ENCODE measurements around the gene SNX1. TPM values are rescaled to one million over a fixed set of nuclear protein-coding genes. Genes with fewer than 3 reads are reported as not detected.

The SNX1 gene
- total and polyA plus RNA-seq, 2 donors (not counting 1 experiment from before 2014, with no cell fraction given): 87.9 to 152 TPM

- no peak for DNase-seq
- Histone ChIP-seq H3K4me3 (ENCODE audit: control extremely low read depth in 1 of 5, extremely low read depth in 1 of 5, insufficient read depth in 1 of 5, low read depth in 2 of 5, low read length in 4 of 5) (no peak overlapping the region), H3K27me3 (replicated peaks in 1 of 4; ENCODE audit: control extremely low read depth in 1 of 4, control insufficient read depth in 3 of 4, insufficient read depth in 4 of 4, low read length in 3 of 4) (no peaks in the 10 kb centered on the region), H3K9me3 (ENCODE audit: control extremely low read depth in 1 of 3, control insufficient read depth in 2 of 3, insufficient read depth in 1 of 3, low read length in 2 of 3) (peaks cover 0 to 1% (median 0%) of the 10 kb centered on the region in 3 donors), H2AFZ (ENCODE audit: insufficient read depth, low read depth, low read length, poor library complexity, severe bottlenecking) (no peak overlapping the region), H3K79me2 (ENCODE audit: control insufficient read depth, insufficient read depth, low read length) (peaks cover 99% of the 10 kb centered on the region), H3K4me2 (replicated peaks; ENCODE audit: low read depth, low read length, poor library complexity, severe bottlenecking) (no peak overlapping the region), H3K36me3 (replicated peaks in 1 of 2; ENCODE audit: control extremely low read depth in 1 of 2, control insufficient read depth in 1 of 2, extremely low read depth in 1 of 2, insufficient read depth in 2 of 2, low read length in 1 of 2) (peaks cover 0 to 1% of the 10 kb centered on the region in 2 experiments), H3K4me1 (ENCODE audit: control insufficient read depth in 2 of 2, insufficient read depth in 2 of 2, low read length in 2 of 2) (peaks cover 51 to 65% of the 10 kb centered on the region in 2 donors), H4K20me1 (ENCODE audit: control insufficient read depth, insufficient read depth, low read length, poor library complexity, severe bottlenecking) (peaks cover 65% of the 10 kb centered on the region), H3K27ac (ENCODE audit: low read length in 2 of 2) (peak overlapping the region in 1 of 2 donors; percentile 10), H3K9ac (ENCODE audit: low read length) (no peak overlapping the region)
- WGBS (ENCODE audit: insufficient coverage): no CpG with 5 or more reads among the region's 2 CpGs
- ChIA-PET CTCF (interaction anchor here (1.6 kb wide), 1 partner anchor 54 kb away, joined by 5 read pairs; no protein-coding TSS in a partner anchor), POLR2A (interaction anchor here (0.9 kb wide), 1 partner anchor 10 kb away, joined by 5 read pairs; no protein-coding TSS in a partner anchor)
- no peak overlapping the region for H3K4me3 Mint-ChIP-seq
- H3K4me1 Mint-ChIP-seq: peaks cover 72% of the 10 kb centered on the region
- no peaks in the 10 kb centered on the region for H3K9me3 Mint-ChIP-seq (ENCODE audit: insufficient read depth)
- no peak for TF ChIP-seq EZH2 (IDR thresholded peaks at IDR 0.05; ENCODE audit: borderline replicate concordance, insufficient read depth, low read depth, low read length, poor library complexity, severe bottlenecking)
- TF ChIP-seq CTCF (IDR thresholded peaks at IDR 0.05): no peak
- intact Hi-C loops (cut with micrococcal nuclease): loop anchor here (10.0 kb wide), 1 partner anchor 825 kb away; the partner anchor contains the start of gene APH1B
- peak overlapping the region; percentile 20 for H3K27ac Mint-ChIP-seq
- H3K27me3 Mint-ChIP-seq: no peaks in the 10 kb centered on the region
- ATAC-seq (ENCODE audit: low read depth): no peak
These were observed 3.6 kb downstream of the SNX1 start for GRCh38 chr15:64099379-64099778.

- Mint-ChIP-seq H3K27ac (peak overlapping the region; percentile 75), H3K4me3 (peak overlapping the region; percentile 19), H3K27me3 (no peaks in the 10 kb centered on the region), H3K9me3 (ENCODE audit: insufficient read depth) (no peaks in the 10 kb centered on the region), H3K4me1 (peaks cover 65% of the 10 kb centered on the region)
- CTCF ChIA-PET: no interaction called here
- TF ChIP-seq EZH2 (IDR thresholded peaks at IDR 0.05; ENCODE audit: borderline replicate concordance, insufficient read depth, low read depth, low read length, poor library complexity, severe bottlenecking) (no peak), CTCF (IDR thresholded peaks at IDR 0.05) (no peak)
- H3K79me2 ChIP-seq (ENCODE audit: control insufficient read depth, insufficient read depth, low read length): peaks cover 100% of the 10 kb centered on the region
- peaks cover 0 to 1% of the 10 kb centered on the region in 2 experiments for H3K36me3 ChIP-seq (replicated peaks in 1 of 2; ENCODE audit: control extremely low read depth in 1 of 2, control insufficient read depth in 1 of 2, extremely low read depth in 1 of 2, insufficient read depth in 2 of 2, low read length in 1 of 2)
- H3K27ac ChIP-seq (ENCODE audit: low read length in 2 of 2): peak overlapping the region in 1 of 2 donors; percentile 67
- H2AFZ ChIP-seq (ENCODE audit: insufficient read depth, low read depth, low read length, poor library complexity, severe bottlenecking): no peak overlapping the region
- intact Hi-C loops (cut with micrococcal nuclease): no loop called here
- POLR2A ChIA-PET: interaction anchor here (0.6 kb wide), 1 partner anchor 12 kb away, joined by 3 read pairs; no protein-coding TSS in a partner anchor
- no peak overlapping the region for H3K4me3 ChIP-seq (ENCODE audit: control extremely low read depth in 1 of 5, extremely low read depth in 1 of 5, insufficient read depth in 1 of 5, low read depth in 2 of 5, low read length in 4 of 5)
- peak overlapping the region; percentile 34 for H3K4me2 ChIP-seq (replicated peaks; ENCODE audit: low read depth, low read length, poor library complexity, severe bottlenecking)
- peaks cover 79% of the 10 kb centered on the region for H4K20me1 ChIP-seq (ENCODE audit: control insufficient read depth, insufficient read depth, low read length, poor library complexity, severe bottlenecking)
- peaks cover 38 to 58% of the 10 kb centered on the region in 2 donors for H3K4me1 ChIP-seq (ENCODE audit: control insufficient read depth in 2 of 2, insufficient read depth in 2 of 2, low read length in 2 of 2)
- H3K27me3 ChIP-seq (replicated peaks in 1 of 4; ENCODE audit: control extremely low read depth in 1 of 4, control insufficient read depth in 3 of 4, insufficient read depth in 4 of 4, low read length in 3 of 4): no peaks in the 10 kb centered on the region
- WGBS (ENCODE audit: insufficient coverage): no CpG with 5 or more reads among the region's 2 CpGs
- peaks cover 0 to 1% (median 0%) of the 10 kb centered on the region in 3 donors for H3K9me3 ChIP-seq (ENCODE audit: control extremely low read depth in 1 of 3, control insufficient read depth in 2 of 3, insufficient read depth in 1 of 3, low read length in 2 of 3)
- ATAC-seq (ENCODE audit: low read depth) (peak; percentile 37), DNase-seq (peak; percentile 31)
- no peak overlapping the region for H3K9ac ChIP-seq (ENCODE audit: low read length)
These were observed 5.2 kb downstream of the SNX1 start for GRCh38 chr15:64100958-64101357.
